GM15510 (cell line): ENCODE data around the gene CNNM1.

Source experiments
- POLR2A ChIP-seq: IDR thresholded peaks from 3 replicates; pipeline ENCODE4 v1.6.1; 2011; ENCODE audit warnings: borderline replicate concordance; ENCODE audit not compliant: insufficient read length; ENCODE audit errors: extremely low read depth

CNNM1 gene

GRCh38 chr10:99345350-99345749, 16.2 kb downstream of the CNNM1 start:
- TF ChIP-seq POLR2A, result no peak

- no peak for TF ChIP-seq POLR2A
Observed at GRCh38 chr10:99346247-99346646, 17.1 kb downstream of the CNNM1 start.

DNA sequence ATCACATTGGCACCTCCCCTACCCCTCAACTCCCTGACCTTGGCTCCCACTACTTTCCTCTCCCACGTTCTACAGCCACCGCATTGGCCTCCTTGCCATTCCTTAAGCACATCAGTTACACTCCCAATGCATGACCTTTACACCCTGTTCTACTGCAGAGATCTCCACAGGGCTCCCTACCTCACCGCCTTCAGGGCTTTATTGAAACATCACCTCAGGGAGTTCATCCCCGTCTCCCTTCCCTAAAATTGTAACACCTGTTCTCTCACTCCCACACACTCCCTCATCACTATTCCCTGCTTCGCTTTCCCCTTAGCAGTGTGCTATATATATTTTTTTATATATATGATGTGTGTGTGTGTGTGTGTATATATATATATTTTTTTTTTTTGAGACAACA, 18.5 kb downstream of the CNNM1 start:
- TF ChIP-seq POLR2A, result no peak

DNA sequence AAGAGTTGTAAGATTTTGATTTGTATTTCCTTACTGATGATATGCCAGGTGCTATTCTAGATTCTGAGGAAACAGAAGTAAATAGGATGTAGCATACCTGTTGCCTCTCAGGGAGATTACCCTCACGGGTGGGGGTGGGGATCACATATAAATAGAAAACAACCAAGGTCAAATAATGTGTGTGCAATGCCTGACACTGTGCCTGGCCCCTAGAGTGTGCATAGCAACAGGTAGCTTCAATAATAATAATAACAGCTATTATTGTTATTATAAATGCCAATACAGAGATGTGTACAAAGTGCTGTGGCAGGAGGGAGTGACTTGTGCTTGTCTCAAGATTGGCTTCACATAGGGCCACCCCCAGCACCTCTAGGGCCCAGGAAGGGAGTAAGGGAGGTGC, 24.0 kb downstream of the CNNM1 start:
- TF ChIP-seq POLR2A, result no peak

GRCh38 chr10:99357691-99358090, 28.5 kb downstream of the CNNM1 start:
- no peak for TF ChIP-seq POLR2A

DNA sequence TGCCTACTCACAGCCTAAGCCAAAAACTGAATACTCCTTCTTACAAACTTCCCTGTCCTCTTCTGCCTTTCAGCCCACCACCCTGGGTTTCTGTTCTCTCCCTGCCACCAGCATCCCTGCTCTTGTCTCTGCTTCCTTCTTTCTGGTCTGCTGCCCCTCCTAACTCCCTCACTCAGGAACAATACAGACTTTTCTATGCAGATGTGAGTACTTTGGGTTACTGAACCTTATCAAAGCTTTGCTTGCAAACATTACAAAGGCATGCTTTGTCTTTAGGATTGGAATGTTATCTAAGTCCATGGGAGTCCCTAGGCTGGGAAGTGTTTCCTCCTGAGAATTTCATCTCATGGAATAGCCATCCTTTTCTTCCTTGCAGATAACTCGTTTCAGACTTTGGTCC, 28.9 kb downstream of the CNNM1 start:
- TF ChIP-seq POLR2A, result no peak

GRCh38 chr10:99360934-99361333, 31.8 kb downstream of the CNNM1 start:
- TF ChIP-seq POLR2A, result no peak

DNA sequence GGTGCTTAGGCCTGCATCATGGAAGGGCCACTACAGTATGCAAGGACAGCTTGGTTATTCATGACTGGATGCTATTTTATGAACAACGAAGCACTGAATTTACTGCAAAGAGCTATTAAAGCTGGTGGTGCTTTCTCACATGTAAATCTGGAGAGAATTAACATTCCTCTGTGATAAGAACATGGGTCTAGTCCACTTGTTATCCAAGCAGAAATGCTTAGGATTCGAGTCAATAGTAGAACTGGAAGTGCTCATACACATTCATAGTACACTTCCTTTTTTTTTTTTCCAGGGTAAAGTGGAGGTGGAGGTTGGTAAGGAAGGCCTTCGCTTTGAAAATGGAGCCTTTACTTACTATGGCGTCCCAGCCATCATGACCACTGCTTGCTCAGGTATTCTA, 35.0 kb downstream of the CNNM1 start:
- TF ChIP-seq POLR2A, result no peak

- no peak for TF ChIP-seq POLR2A
Observed at GRCh38 chr10:99365311-99365710, 36.2 kb downstream of the CNNM1 start.

DNA sequence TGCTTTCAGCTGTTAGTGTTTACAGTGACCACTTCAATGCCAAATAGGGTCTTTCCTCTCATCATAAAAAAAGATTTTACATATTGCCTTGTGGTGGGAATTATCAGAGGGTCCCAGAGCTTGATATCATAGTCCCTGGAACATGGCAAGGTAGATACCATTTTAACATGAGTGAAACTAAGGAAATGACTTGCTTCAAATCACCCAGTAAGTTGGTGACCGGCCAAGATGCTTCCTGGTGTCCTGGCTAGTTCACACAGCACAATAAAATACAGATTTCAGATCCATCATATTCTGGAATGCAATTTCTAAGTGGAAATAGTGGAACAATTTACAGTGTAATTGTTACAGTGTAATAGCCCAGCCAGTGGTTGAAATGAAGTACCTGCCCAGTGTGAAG, 36.6 kb downstream of the CNNM1 start:
- no peak for TF ChIP-seq POLR2A

GRCh38 chr10:99366666-99367065, 37.5 kb downstream of the CNNM1 start:
- TF ChIP-seq POLR2A, result no peak

GRCh38 chr10:99368646-99369045, 39.5 kb downstream of the CNNM1 start:
- TF ChIP-seq POLR2A, result no peak

DNA sequence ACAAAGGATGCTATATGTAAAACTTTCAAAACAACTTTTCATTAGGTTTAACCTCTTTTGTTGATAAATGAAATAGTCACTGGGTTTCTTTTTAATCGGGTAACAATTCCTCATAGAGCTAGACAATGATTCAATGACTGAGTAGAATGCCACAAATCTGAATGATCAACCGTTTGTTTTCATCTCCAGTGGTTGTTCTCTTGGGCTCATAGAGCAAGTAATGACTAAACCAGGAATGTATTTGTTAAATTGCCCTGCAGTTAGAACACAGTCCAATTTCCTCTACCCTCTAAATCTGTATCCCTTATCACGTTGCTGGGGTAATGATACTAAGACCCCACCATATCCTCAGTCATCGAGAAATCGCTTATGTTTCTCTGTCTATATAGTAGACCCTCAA, 40.0 kb downstream of the CNNM1 start:
- TF ChIP-seq POLR2A, result no peak

GRCh38 chr10:99369551-99369950, 40.4 kb downstream of the CNNM1 start:
- no peak for TF ChIP-seq POLR2A

DNA sequence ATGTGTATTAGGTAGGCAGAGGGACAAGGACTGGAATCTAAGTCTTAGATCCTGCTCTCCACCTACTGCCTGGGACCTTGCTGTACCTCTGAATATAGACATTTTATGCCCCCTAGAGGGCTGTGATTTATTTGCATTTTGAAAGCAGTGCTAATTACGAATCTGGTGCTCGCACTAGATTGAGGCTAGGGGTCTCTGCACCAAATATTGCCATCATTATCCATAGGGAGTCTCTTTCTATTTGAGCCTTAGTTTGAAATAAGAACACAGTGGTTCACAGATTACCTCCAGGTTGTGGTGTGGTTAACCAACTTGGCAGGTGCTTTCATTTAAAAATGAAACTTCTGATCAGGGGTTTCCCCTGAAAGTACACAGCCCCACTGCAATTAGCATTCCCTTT, 41.8 kb downstream of the CNNM1 start:
- no peak for TF ChIP-seq POLR2A

GRCh38 chr10:99372546-99373271, 43.6 kb downstream of the CNNM1 start:
- no peak for TF ChIP-seq POLR2A

DNA sequence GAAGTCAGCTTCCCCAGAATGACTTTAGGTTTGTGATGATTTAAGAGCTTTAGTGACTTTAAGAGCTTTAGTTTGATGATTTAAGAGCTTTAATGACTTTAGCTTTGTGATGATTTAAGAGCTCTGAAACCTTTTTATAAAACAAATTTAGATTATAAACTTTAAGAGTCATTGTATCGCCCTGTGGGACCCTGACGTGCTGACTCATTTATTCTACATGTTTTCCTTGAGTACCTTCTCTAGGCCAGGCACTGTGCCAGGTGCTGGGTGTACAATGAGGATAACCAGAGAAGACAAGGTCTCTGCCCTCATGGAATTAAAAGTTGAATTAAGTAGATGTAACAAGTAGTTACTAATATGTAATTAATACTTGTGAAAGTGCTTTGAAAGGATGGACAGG, 45.4 kb downstream of the CNNM1 start:
- no peak for TF ChIP-seq POLR2A
